Spleen (tissue), 11 donors: ENCODE results near the gene MYBPC3. TPM values are rescaled to one million over a fixed set of nuclear protein-coding genes. Genes with fewer than 3 reads are reported as not detected.
A peak's percentile ranks its signal among the peaks of the same experiment; 100 is the strongest.

Source experiments
- DNase-seq: peaks from one replicate; pipeline ENCODE4 v3.0.0-alpha.2; 2020
- H3K27ac ChIP-seq, 8 donors: fragments of 200-600 bp; sonication (generic) in 7 of 8; 1 replicate in 4 of 8; 2 replicates in 4 of 8; pipeline versions ENCODE4 v1.5.0 to v1.8.0; 2016 to 2021; ENCODE audit warnings: inconsistent platforms in 4 of 8, mild to moderate bottlenecking in 4 of 8, moderate library complexity in 1 of 8
- H3K27me3 ChIP-seq, 7 donors: fragments of 200-600 bp; sonication (generic) in 6 of 7; replicated peaks in 1 of 7; 1 replicate in 4 of 7; 2 replicates in 3 of 7; pipeline versions ENCODE4 v1.5.0 to v1.8.0; 2016 to 2021; ENCODE audit warnings: inconsistent platforms in 3 of 7, mild to moderate bottlenecking in 1 of 7
- H3K36me3 ChIP-seq, 6 donors: fragments of 200-600 bp; sonication (generic) in 5 of 6; 1 replicate in 4 of 6; 2 replicates in 2 of 6; pipeline versions ENCODE4 v1.5.0 to v1.8.0; 2016 to 2021; ENCODE audit warnings: inconsistent platforms in 2 of 6
- H3K4me1 ChIP-seq, 6 donors: fragments of 200-600 bp; sonication (generic) in 5 of 6; 1 replicate in 3 of 6; 2 replicates in 3 of 6; pipeline versions ENCODE4 v1.5.0 to v1.8.0; 2016 to 2021; ENCODE audit warnings: inconsistent platforms in 3 of 6
- H3K4me3 ChIP-seq, 8 donors: fragments of 200-600 bp; sonication (generic) in 7 of 8; 1 replicate in 4 of 8; 2 replicates in 4 of 8; pipeline versions ENCODE4 v1.5.0 to v1.8.0; 2016 to 2021; ENCODE audit warnings: inconsistent platforms in 4 of 8, mild to moderate bottlenecking in 4 of 8, moderate library complexity in 2 of 8
- H3K9me3 ChIP-seq, 8 donors: fragments of 200-600 bp; sonication (generic) in 7 of 8; 1 replicate in 4 of 8; 2 replicates in 4 of 8; pipeline versions ENCODE4 v1.5.0 to v1.8.0; 2016 to 2021; ENCODE audit warnings: inconsistent platforms in 4 of 8
- CTCF ChIP-seq, 11 experiments: fragments of 200-600 bp in 7 of 11; fragments of 450-650 bp in 4 of 11; sonication (generic) in 4 of 11; IDR thresholded peaks in 8 of 11; conservative IDR thresholded peaks in 3 of 11; 1 replicate in 7 of 11; 2 replicates in 4 of 11; pipeline versions ENCODE4 v1.4.0 to v1.8.0; 2016 to 2021; ENCODE audit warnings: antibody characterized with exemption in 11 of 11, inconsistent platforms in 4 of 11, mild to moderate bottlenecking in 1 of 11
- POLR2A ChIP-seq, 3 donors: fragments of 450-650 bp; IDR thresholded peaks; one replicate each; pipeline ENCODE4 v1.5.1; 2017; ENCODE audit warnings: antibody characterized with exemption in 3 of 3, mild to moderate bottlenecking in 1 of 3
- POLR2AphosphoS5 ChIP-seq, 3 donors: sonication (generic); formaldehyde crosslinking; IDR thresholded peaks; one replicate each; pipeline ENCODE4 v1.5.1; 2017; ENCODE audit warnings: antibody characterized with exemption in 3 of 3
- WGBS, 5 donors: extraction: QIAGEN DNeasy Blood & Tissue Kit in 3 of 5; methylation state at CpG; one replicate each; pipeline versions ENCODE4 v1.1.5 to v1.1.7; 2013 to 2018; 5-methylcytosine and 5-hydroxymethylcytosine counted together
- intact Hi-C: fragments of 100-400 bp; cut with DNase I; formaldehyde crosslinking; loops from one replicate; pipeline ENCODE4 v1.15.0; 2023; ENCODE audit warnings: low total_unique reads
- polyA plus RNA-seq, 3 donors: library from polyadenylated mRNA; stranded (reverse); fragments of 200-250 nt; gene quantifications; one replicate each; pipeline ENCODE4 v1.2.1, GENCODE V29; 2013
- total RNA-seq, 7 donors: library from RNA; depleted of rRNA in 3 of 7; stranded (reverse); fragments of >200 nt in 3 of 7; fragmentation: NEBNext Ultra II Directional in 4 of 7; extraction: Animal tissue kit (Norgen Biotek cat#: 25700) in 4 of 7; gene quantifications; one replicate each; pipeline versions ENCODE4 v1.1.0 to v1.2.1, GENCODE V29; 2016 to 2021
- donor health status: healthy with polysubstance abuse.
- donor health status: DM: no; HTN: no; CAD: no; lungs with moderate emphysema.
- donor health status: DM: no; HTN: no; CAD: no.
- donor health status: Bipolar disorder and iron deficiency.
- donor health status: healthy.
- donor health status: DM: no; HTN: no; CAD: no.
- donor health status: DM: yes; HTN: yes; CAD: no.

The MYBPC3 gene
- total and polyA plus RNA-seq, 10 donors, result 0.49 to 4.7 (median 1.5) TPM

- H3K27ac ChIP-seq, result no peak overlapping the region
- peaks cover 0 to 68% (median 0%) of the 10 kb centered on the region in 6 donors for H3K36me3 ChIP-seq
- WGBS, 5 donors, result 76 to 93% (median 81%) methylated on average over 9 of the region's 9 CpGs
- no peak for DNase-seq
- intact Hi-C loops, result no loop called here
- H3K9me3 ChIP-seq, result no peaks in the 10 kb centered on the region
- no peaks in the 10 kb centered on the region for H3K27me3 ChIP-seq
- H3K4me1 ChIP-seq, result no peaks in the 10 kb centered on the region
- TF ChIP-seq CTCF (IDR thresholded peaks at IDR 0.05 in 8 of 11, conservative IDR thresholded peaks at IDR 0.05 in 3 of 11) (no peak), POLR2AphosphoS5 (IDR thresholded peaks at IDR 0.05) (no peak), POLR2A (IDR thresholded peaks at IDR 0.05) (no peak)
- H3K4me3 ChIP-seq, result no peak overlapping the region
Observed at GRCh38 chr11:47340010-47340409, 12.5 kb downstream of the MYBPC3 start.

DNA sequence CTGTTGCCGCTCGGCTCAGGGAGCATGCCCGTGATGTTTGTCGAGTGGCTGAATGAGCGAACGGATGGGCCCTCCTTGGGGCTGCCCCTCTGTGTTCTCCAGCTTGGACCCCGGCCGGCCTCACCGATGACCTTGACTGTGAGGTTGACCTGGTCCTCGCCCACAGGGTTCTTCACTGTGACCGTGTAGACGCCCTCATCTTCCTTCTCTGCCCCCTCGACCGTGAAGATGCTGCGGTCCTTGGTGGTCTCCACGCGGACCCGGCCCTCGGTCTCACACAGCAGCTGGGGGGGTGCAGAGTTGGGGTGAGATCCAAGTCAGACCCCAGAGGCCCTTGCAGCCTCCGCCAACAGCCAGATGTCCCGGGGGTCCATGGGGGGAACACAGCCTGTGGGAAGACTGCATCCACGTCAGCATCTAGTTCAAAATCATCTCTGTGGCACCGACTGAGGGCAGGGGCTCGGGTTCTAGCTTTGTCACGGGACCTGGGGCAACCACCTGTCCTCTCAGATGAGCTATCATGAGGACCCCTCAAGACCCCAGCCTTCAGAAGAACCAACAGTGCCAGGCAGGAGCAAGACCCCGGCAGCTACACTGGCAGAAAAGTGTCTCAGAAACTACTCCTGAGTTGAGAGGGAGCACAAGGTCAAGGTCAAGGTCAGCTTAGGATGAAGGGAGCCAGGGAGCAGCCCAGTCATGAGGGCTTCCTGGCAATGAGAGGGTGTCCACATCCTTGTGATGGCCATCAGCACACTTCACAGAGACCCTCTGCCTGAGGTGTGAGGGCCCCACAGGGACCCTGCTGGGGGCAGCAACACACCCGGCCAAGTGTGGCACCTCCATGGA lies 13.9 kb downstream of the MYBPC3 start:
- Histone ChIP-seq H3K27ac (no peak overlapping the region), H3K4me3 (no peak overlapping the region), H3K36me3 (peaks cover 0 to 64% (median 0%) of the 10 kb centered on the region in 6 donors), H3K4me1 (no peaks in the 10 kb centered on the region), H3K27me3 (no peaks in the 10 kb centered on the region), H3K9me3 (no peaks in the 10 kb centered on the region)
- intact Hi-C loops, result no loop called here
- no peak for DNase-seq
- WGBS, 5 donors, result 85 to 93% (median 86%) methylated on average over 17 to 27 of the region's 27 CpGs
- no peak for TF ChIP-seq POLR2A (IDR thresholded peaks at IDR 0.05)

DNA sequence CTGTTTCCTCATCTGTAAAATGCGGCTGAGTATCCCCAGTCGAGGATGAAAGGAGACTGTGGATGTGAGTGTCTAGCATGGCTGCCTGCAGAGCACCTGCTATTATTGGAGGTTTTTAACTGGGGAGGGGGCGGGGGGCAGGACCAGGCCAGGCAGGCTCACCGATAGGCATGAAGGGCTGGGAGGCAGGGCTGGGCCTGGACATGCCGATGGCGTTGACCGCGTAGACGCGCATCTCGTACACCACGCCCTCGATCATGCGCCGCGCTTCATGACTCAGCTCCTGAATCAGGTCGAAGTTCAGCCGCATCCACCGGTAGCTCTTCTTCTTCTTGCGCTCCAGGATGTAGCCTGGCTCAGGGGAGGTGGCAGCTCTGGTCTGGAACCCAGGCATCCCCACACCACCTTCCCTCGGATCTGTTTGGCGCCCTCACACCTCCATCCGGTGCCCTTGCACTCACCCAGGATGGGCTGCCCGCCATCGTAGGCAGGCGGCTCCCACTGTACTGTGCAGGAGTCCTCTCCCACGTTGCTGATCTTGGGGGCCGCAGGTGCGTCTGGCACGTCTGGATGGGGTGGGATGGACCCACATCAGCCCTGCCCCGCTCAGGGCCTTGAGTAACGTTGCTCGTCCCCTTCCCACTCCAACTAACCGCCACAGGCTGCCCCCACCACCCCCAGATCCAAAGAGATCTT lies 15.1 kb downstream of the MYBPC3 start:
- Histone ChIP-seq H3K4me3 (no peak overlapping the region), H3K9me3 (no peaks in the 10 kb centered on the region), H3K27me3 (no peaks in the 10 kb centered on the region), H3K36me3 (peaks cover 0 to 53% (median 0%) of the 10 kb centered on the region in 6 donors), H3K27ac (no peak overlapping the region), H3K4me1 (no peaks in the 10 kb centered on the region)
- WGBS, 5 donors, result 90 to 94% (median 93%) methylated on average over 33 to 34 of the region's 34 CpGs
- TF ChIP-seq CTCF (IDR thresholded peaks at IDR 0.05 in 8 of 11, conservative IDR thresholded peaks at IDR 0.05 in 3 of 11) (no peak), POLR2AphosphoS5 (IDR thresholded peaks at IDR 0.05) (peak in 1 of 3 donors; percentile 15), POLR2A (IDR thresholded peaks at IDR 0.05) (no peak)
- intact Hi-C loops, result no loop called here
- DNase-seq, result no peak

DNA sequence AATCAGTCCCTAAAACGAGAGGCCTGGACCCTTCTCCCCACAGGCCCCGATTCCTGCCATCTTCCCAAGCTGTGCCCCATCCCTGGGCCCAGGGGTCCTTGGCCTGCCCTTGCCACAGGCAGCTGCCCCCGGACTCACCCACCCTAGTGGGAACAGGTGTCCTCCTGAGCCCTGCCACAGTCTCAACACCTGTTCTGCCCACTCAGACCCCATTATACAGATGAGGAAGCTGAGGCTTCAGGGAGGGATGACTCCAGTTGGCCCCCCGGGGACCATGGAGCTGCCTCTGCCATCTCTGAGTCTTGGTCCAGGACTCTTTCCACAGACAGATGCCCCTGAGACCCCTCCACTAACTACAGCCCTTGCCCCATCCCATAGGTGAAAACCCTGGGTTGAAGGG lies 15.9 kb downstream of the MYBPC3 start:
- Histone ChIP-seq H3K36me3 (peaks cover 0 to 49% (median 0%) of the 10 kb centered on the region in 6 donors), H3K4me3 (no peak overlapping the region), H3K4me1 (no peaks in the 10 kb centered on the region), H3K9me3 (no peaks in the 10 kb centered on the region), H3K27ac (no peak overlapping the region), H3K27me3 (no peaks in the 10 kb centered on the region)
- intact Hi-C loops, result no loop called here
- no peak for DNase-seq
- WGBS, 5 donors, result 78 to 90% (median 85%) methylated on average over 4 of the region's 4 CpGs
- TF ChIP-seq POLR2AphosphoS5 (IDR thresholded peaks at IDR 0.05) (no peak), POLR2A (IDR thresholded peaks at IDR 0.05) (no peak), CTCF (IDR thresholded peaks at IDR 0.05 in 8 of 11, conservative IDR thresholded peaks at IDR 0.05 in 3 of 11) (no peak)
